Eye (tissue), 1 donor: ENCODE data around the gene MAMDC2.
"Not testable (repeated sequence)": the region's sequence is repeated elsewhere in the genome, so short reads cannot be mapped to it uniquely, and the experiment has no call there.

Source experiments
- DNase-seq: peaks from one replicate; pipeline ENCODE4 v3.0.0-alpha.2; 2015

The MAMDC2 gene

DNA sequence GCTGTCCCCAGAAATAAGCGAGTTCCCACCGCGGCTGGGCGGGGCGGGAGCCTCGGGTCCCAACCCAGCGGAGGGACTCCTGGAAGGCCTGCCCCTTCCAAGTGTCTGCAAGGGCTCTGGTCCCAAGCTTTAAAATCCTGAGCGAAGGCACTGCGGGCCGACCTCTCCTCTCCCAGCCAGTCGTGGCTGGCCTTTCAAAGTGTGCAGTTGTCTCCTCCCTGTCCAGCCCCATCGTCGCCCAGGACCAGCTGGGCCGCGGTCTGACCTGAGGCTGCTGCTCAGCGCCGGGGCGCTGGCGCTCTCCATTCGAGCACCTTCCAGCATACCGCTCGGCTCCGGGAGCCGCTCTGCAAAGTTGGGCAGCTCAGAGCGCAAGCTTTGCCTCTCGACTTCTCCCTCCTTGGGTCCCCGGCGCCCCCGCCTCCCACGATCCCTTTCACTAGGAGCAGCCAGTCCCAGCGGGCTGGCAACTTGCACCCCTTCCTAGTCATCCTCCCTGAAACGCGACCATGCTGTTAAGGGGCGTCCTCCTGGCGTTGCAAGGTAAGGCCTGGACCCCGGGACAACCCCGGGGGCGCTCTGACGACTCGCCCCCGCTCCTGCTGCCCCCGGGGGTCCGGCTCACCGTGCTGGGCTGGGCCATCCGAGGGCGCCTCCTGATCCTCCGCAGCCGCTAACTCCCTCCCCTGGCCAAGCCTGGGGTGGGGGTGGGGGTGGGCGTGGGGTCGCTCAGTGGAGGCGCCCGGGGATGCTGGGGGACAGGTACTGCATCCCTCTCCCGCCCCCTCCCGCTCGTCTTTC lies at the start of gene MAMDC2:
Gene MAMDC2, plus strand, starts transcription at position 160 of the 801 bp plus-strand sequence. Its CDS starts 350 bp downstream, at position 510.
- DNase-seq, result peak; percentile 78

DNA sequence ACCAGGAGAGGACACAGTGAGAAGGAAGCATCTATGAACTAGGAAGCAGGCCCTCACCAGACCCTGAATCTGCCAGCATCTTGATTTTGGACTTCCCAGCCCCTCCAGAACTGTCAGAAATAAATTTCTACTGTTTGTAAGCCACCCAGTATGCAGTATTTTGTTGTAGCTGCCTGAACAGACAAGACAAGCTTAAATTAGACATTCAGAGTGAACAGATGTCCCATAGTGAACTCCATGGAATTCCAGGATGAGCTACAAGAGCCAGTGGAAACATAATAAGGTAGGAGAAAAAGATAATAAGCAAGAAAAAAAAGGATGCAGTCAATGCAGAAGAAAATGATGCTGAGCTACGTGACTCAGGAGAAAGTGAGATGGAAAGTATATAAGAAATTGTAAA lies 47.8 kb upstream of the MAMDC2 start:
- DNase-seq, result no peak

GRCh38 chr9:69996967-69997366 lies 46.7 kb upstream of the MAMDC2 start:
- peak; percentile 55 for DNase-seq

DNA sequence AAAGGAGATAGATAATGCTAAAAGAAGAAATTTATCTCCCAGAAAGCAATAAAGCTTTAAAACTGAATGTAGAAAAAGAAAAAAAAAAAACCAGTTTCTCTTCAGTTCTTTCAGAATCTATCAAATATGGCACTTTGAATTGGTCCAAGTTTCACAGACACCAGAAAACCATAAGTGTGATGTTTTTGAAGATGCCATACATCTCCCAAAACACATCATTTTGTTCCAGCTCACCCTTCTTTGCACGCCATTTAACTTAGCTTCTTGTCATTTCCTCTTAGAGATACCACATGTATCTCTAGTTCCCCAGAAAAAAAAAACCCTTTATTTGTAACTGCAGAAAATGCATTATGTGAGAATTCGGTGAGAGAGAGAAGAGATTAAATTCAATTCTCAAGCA lies 46.1 kb upstream of the MAMDC2 start:
- no peak for DNase-seq

GRCh38 chr9:69999315-69999714 lies 44.3 kb upstream of the MAMDC2 start:
- DNase-seq, result no peak

GRCh38 chr9:70000469-70000868 lies 43.2 kb upstream of the MAMDC2 start:
- DNase-seq, result no peak

- no peak for DNase-seq
These were observed 39.5 kb upstream of the MAMDC2 start for GRCh38 chr9:70003901-70004714.

DNA sequence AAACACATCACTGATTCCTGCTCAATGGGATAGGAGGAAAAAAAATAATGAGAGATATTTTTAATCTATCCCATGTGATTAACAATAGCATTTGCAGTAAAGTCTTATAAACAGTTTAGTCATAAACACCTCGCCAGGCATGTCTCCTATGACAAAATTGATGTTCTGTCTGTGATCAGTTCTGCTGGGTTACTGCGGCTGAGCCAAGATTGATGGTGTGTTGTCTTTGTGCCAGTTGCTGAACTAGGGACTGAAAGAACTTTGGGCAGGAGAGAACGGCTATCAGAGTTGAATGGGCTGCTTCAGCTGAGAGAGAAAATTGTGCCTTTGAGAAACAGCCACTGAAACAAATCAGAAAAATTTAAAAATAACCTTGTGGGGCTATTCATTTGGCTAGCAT lies 37.3 kb upstream of the MAMDC2 start:
- DNase-seq, result no peak

GRCh38 chr9:70007831-70008230 lies 35.8 kb upstream of the MAMDC2 start:
- no peak for DNase-seq

- no peak for DNase-seq
These were observed 33.6 kb upstream of the MAMDC2 start for GRCh38 chr9:70010015-70010414.

DNA sequence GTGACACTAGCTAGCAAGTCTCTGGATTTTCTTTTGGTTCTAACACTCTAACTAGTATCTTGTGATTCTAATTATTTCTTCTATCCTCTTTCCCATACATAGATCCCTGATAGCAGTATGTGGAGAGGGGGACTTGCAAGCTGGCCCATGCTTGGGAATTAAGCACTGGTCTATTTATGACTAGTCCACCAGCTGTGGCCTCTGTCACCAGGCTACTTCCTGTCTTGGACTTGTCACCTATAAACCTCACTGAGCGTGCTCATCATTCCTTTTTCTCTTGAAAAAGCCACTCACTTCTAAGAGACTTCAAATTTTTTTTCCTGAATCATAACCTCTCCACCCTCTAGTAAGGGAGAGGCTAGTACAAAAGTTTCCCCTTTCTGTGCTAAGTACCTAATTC lies 32.3 kb upstream of the MAMDC2 start:
- DNase-seq, result no peak

GRCh38 chr9:70012569-70012968 lies 31.1 kb upstream of the MAMDC2 start:
- no peak for DNase-seq

DNA sequence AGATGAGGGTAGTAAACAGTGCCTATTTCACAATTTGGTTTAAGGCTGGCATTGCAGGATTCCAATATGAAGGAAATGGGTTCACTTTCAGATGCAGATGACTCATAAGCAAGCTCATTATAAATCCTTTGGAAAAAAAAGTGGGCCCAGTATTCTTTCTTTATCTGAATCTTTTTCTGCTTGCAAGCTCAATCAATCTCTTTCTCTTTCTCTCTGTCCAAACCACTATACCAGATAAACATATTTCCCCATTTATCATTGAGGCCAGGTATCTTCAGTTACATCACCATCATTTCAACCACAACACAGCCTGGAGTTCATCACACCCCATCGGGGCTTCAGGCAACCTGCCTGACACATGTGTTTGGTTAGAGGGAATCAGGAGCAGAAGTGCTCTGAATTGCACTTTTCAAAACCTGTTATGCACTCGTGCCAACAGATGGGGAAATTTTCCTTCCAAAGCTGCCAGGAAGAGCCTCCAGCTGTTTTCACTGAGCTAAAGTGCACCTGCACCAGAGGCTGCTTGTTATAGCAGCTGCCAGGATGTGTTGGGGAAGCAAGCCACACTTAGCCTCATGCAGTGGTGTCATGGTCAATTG lies 30.0 kb upstream of the MAMDC2 start:
- DNase-seq, result peak; percentile 15

DNA sequence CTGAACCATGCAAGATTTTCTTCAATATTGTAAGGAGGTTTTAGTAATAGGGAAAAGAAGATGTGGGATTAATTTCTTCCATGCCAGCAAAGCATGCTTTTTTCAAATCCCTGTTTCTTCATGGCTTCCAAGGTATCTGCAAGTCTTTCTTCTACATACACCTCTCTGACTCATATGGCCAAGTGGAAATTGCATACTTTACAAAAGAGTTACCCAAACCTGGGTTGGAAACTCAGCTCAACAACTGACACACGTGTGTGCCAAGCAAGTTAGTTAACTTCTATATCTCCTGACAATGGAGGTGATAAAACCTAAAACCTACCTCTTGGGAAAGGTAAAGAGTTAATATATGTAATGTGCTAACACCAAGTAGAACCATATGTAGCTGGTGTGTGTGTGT lies 28.5 kb upstream of the MAMDC2 start:
- DNase-seq, result no peak

GRCh38 chr9:70020217-70020616 lies 23.4 kb upstream of the MAMDC2 start:
- no peak for DNase-seq

GRCh38 chr9:70020991-70021571 lies 22.6 kb upstream of the MAMDC2 start:
- peak; percentile 18 for DNase-seq

- DNase-seq, result no peak
These were observed 15.4 kb upstream of the MAMDC2 start for GRCh38 chr9:70028287-70028686.

GRCh38 chr9:70030156-70030555 lies 13.5 kb upstream of the MAMDC2 start:
- no peak for DNase-seq

DNA sequence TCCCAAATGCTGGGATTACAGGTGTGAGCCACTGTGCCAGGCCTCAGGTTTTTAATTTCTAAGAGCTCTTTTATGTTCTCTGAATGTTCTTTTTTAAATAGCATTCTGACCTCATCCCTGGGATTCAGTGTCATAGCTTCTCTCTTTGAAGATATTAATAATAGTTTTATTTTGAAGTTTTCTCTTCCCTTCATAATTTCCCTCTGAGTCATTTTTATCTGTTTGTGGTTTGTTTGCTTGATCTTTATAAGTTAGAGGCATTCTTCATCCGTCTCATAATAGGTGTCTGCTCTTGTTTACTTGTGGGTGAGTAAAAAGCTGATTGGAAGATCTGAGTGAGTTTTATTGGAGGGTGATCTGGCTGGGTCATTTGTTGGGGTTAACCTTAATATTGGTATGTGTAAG lies 12.5 kb upstream of the MAMDC2 start:
- no peak for DNase-seq

DNA sequence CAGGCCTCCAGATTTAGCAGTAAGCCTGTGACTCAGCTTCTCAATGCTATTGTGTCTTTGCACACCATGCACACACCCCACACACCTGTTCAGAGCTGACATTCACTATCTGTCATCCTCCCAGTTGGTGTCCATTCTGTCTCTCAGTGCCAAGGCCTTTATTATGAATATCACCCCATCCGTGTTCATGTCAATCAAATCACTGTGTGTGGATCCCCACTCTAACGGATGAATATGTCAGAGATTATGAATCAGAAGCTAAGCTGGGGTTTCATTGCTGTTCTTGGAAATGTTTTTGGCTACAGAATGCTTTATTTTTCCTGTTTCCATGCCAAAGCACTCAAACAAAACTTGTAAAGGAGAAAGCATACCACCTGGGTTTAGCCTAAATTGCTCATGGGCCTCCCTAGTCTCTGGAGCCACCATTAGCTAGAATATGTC lies 9.4 kb upstream of the MAMDC2 start:
- DNase-seq, result peak; percentile 38

GRCh38 chr9:70035691-70036090 lies 8.0 kb upstream of the MAMDC2 start:
- no peak for DNase-seq

DNA sequence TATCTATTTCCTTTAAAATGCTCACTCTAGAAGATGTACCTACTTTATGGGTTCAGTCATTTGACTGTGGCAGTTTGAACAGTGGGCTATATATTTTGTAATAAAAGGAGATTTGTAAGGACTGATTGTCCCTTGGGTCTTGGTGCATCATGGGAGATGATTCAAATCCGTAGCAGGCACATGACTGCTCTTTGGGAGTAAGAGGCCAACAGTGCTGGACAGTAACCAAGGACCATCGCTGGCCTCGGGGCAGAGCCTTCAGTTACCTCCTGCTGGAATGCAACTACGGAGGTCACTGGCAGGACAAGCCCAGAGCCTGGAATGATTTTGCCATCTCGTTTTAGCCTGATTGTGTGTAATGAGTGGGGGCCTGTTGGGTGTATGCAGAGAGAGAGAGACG lies 7.0 kb upstream of the MAMDC2 start:
- no peak for DNase-seq

DNA sequence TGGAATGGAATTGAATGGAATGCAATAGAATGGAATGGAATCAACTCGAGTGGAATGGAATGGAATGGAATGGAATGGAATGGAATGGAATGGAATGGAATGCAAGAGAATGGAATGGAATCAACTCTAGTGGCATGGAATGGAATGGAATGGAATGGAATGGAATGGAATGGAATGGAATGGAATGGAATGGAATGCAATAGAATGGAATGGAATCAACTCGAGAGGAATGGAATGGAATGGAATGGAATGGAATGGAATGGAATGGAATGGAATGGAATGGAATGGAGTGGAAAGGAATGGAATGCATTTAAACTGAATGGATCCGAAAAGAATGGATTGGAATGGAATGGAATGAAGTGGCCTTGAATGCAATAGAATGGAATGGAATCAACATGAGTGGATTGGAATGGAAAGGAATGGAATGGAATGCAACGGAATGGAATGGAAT lies 5.5 kb upstream of the MAMDC2 start:
- not testable (repeated sequence) for DNase-seq
